Measurements from ENCODE around the gene MBNL1.

Gene MBNL1

GRCh38 chr3:152268555-152269055, at the start of gene MBNL1:
MBNL1 (plus strand) TSS chr3:152268929; CDS start chr3:152300194, 31,265 bp downstream.
- DNase-seq: peak; percentile 87

DNA sequence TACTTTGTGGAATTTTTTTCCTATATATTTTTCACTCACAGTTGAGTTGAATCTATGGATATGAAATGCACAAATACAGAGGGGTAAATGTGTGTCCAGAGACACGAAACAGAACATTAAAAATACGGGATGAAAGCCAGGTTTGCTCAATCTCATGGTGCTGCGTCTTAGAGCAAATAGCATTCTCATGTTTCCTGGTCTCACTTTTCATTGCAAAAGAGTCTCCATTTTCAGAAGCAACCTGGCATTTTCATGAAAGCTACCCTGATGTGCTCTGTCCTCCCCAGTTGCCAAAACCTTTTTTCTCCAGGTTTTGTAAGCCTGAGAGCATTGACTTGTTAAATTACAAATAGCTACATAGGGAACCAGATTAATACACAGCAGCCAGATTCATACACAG, 49.5 kb upstream of the MBNL1 start:
- no peak for DNase-seq

- DNase-seq: no peak
Observed at GRCh38 chr3:152219769-152220255, 48.9 kb upstream of the MBNL1 start.

GRCh38 chr3:152222327-152222726, 46.4 kb upstream of the MBNL1 start:
- no peak for DNase-seq

DNA sequence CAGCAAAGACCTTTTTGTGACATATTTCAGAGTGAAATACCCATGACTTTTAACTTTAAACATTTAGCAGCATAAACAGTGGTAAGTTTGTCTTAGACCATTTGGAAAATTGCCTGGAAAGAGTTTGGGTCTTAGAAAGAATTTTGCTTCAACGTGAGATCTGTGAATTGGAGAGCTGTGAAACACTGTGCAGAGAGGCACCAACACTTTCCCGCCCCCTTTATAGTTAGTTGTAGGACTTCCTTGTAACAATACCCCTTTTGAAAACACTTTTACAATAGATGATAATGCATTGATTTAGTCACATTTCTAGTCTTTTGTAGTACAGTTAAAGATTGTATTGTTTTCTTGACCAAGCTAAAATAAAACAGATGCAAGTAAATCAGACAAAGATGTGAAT, 43.5 kb upstream of the MBNL1 start:
- DNase-seq: no peak

GRCh38 chr3:152226176-152226575, 42.6 kb upstream of the MBNL1 start:
- DNase-seq: no peak

GRCh38 chr3:152227027-152227426, 41.7 kb upstream of the MBNL1 start:
- no peak for DNase-seq

DNA sequence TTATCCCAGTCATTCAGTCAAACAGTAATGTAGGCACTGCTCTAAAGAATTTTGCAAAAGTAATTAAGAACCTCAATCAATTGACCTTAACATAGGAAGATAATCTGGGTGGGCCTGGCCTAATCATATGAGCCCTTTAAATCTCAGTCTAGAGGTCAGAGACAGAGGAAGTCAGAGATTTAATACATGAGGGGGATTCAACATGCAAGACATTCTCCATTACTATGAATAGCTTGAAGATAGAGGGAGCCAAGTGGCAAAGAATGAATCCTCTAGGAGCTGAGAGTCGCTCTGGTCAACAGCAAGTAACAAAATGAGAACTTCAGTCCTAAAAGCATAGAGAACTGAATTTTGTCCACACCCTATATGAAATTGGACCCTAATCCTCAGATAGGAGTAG, 39.0 kb upstream of the MBNL1 start:
- DNase-seq: no peak

DNA sequence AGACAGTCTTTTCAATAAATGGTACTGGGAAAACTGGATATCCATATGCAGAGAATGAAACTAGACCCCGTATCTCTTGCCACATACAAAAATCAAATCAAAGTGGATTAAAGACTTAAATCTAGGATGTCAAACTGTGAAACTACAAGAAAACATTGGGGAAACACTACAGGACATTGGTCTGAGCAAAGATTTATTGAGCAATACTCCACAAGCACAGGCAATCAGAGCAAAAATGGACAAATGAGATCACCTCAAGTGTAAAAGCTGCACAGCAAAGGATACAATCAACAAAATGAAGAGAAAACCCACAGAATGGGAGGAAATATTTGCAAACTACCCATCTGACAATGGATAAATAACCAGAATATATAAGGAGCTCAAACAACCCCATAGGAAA, 38.4 kb upstream of the MBNL1 start:
- no peak for DNase-seq

DNA sequence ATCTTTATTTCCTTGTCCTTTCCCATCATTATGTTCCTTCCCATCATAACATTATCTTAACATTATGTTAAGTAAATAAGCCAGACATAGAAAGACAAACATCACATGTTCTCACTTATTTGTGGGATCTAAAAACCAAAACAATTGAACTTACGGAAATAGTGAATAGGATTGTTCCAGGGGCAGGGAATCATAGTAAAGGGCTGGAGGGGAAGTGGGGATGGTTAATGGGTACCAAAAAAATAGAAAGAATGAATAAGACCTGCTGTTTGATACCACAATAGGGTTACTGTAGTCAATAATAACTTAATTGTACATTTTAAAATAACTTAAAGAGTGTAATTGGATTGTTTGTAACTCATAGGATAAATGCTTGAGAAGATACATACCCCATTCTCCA, 36.7 kb upstream of the MBNL1 start:
- DNase-seq: no peak

GRCh38 chr3:152232679-152233078, 36.0 kb upstream of the MBNL1 start:
- DNase-seq: no peak

GRCh38 chr3:152234657-152235375, 33.9 kb upstream of the MBNL1 start:
- no peak for DNase-seq

- no peak for DNase-seq
Observed at GRCh38 chr3:152235709-152236298, 32.9 kb upstream of the MBNL1 start.

- no peak for DNase-seq
Observed at GRCh38 chr3:152236716-152237115, 32.0 kb upstream of the MBNL1 start.

DNA sequence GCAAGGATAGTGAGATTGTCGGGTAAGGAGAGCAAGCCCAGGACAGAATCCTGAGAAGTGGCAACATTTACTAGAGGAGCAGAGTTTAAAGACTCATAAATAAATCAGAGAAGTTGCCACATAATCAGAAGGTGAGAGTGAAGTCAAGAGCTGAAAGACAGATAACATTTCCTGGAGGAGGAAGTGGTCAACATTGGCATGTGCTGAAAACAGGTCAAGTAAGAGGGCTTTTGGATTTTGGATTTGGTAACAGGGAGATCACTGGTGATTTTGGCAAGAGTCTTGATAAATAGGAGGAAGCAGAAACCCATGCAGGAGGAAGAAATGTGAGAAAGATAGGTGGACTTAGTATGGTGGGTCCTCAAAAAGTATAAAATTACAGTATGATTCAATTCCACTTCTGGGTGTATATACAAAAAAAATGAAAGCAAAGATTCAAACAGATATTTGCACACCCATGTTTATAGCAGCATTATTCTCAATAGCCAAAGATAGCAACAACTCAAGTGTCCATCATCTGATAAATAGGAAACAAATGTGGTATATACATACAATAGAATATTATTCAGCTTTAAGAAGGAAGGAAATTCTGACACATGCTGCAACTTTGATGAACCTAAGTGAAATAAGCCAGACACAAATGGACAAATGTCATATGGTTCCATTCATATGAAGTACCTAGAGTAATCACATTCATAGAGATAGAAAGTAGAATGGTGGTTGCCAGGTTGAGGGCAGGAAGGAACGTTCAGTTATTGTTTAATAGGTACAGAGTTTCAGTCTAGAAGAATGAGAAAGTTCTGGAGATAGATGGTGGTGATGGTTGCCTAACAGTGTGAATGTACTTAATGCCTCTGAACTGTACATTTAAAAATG, 27.3 kb upstream of the MBNL1 start:
- DNase-seq: no peak

GRCh38 chr3:152243301-152243711, 25.4 kb upstream of the MBNL1 start:
- no peak for DNase-seq

- no peak for DNase-seq
Observed at GRCh38 chr3:152243721-152244516, 24.8 kb upstream of the MBNL1 start.

GRCh38 chr3:152244517-152244888, 24.2 kb upstream of the MBNL1 start:
- no peak for DNase-seq

GRCh38 chr3:152245498-152246170, 23.1 kb upstream of the MBNL1 start:
- no peak for DNase-seq

GRCh38 chr3:152251916-152252315, 16.8 kb upstream of the MBNL1 start:
- DNase-seq: no peak

- no peak for DNase-seq
Observed at GRCh38 chr3:152252755-152253154, 16.0 kb upstream of the MBNL1 start.

- DNase-seq: no peak
Observed at GRCh38 chr3:152253514-152253913, 15.2 kb upstream of the MBNL1 start.
